ENCODE measurements around the gene LMO1. TPM values are rescaled to one million over a fixed set of nuclear protein-coding genes. Genes with fewer than 3 reads are reported as not detected.

LMO1 gene
- total RNA-seq, 4 donors from 2014 or later: 0.50 TPM; not detected in 3

GRCh38 chr11:8239536-8240228, 24.0 kb downstream of the LMO1 start:
- Histone ChIP-seq H3K4me1 (no peaks in the 10 kb centered on the region), H3K4me3 (no peak overlapping the region), H3K36me3 (no peaks in the 10 kb centered on the region), H3K9me3 (no peaks in the 10 kb centered on the region), H3K27ac (replicated peaks in 1 of 4) (no peak overlapping the region), H3K27me3 (peaks cover 0 to 11% (median 0%) of the 10 kb centered on the region in 4 donors)
- TF ChIP-seq, protein P1, sequence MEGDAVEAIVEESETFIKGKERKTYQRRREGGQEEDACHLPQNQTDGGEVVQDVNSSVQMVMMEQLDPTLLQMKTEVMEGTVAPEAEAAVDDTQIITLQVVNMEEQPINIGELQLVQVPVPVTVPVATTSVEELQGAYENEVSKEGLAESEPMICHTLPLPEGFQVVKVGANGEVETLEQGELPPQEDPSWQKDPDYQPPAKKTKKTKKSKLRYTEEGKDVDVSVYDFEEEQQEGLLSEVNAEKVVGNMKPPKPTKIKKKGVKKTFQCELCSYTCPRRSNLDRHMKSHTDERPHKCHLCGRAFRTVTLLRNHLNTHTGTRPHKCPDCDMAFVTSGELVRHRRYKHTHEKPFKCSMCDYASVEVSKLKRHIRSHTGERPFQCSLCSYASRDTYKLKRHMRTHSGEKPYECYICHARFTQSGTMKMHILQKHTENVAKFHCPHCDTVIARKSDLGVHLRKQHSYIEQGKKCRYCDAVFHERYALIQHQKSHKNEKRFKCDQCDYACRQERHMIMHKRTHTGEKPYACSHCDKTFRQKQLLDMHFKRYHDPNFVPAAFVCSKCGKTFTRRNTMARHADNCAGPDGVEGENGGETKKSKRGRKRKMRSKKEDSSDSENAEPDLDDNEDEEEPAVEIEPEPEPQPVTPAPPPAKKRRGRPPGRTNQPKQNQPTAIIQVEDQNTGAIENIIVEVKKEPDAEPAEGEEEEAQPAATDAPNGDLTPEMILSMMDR (IDR thresholded peaks at IDR 0.05): no peak
- TF ChIP-seq POLR2A (IDR thresholded peaks at IDR 0.05; ENCODE audit: low read depth) (no peak), EP300 (IDR thresholded peaks at IDR 0.05) (no peak), POLR2AphosphoS5 (IDR thresholded peaks at IDR 0.05) (no peak)
- intact Hi-C loops (cut with DNase I): no loop called here
- no peak for DNase-seq (ENCODE audit: extremely low spot score)
- 80% methylated on average over 4 of the region's 6 CpGs for WGBS

GRCh38 chr11:8239040-8239439, 24.6 kb downstream of the LMO1 start:
- TF ChIP-seq POLR2A (IDR thresholded peaks at IDR 0.05; ENCODE audit: low read depth) (no peak), POLR2AphosphoS5 (IDR thresholded peaks at IDR 0.05) (no peak), EP300 (IDR thresholded peaks at IDR 0.05) (no peak)
- TF ChIP-seq, protein P1 (IDR thresholded peaks at IDR 0.05): no peak
- intact Hi-C loops (cut with DNase I): no loop called here
- no peaks in the 10 kb centered on the region for H3K9me3 ChIP-seq
- no peaks in the 10 kb centered on the region for H3K36me3 ChIP-seq
- H3K4me1 ChIP-seq: peaks cover 0 to 6% (median 4%) of the 10 kb centered on the region in 4 donors
- H3K4me3 ChIP-seq: no peak overlapping the region
- H3K27me3 ChIP-seq: peaks cover 0 to 10% (median 0%) of the 10 kb centered on the region in 4 donors
- no peak overlapping the region for H3K27ac ChIP-seq (replicated peaks in 1 of 4)
- no peak for DNase-seq (ENCODE audit: extremely low spot score)
- 70% methylated on average over 2 of the region's 4 CpGs for WGBS

- TF ChIP-seq POLR2AphosphoS5 (IDR thresholded peaks at IDR 0.05) (no peak), EP300 (IDR thresholded peaks at IDR 0.05) (no peak), POLR2A (IDR thresholded peaks at IDR 0.05; ENCODE audit: low read depth) (no peak)
- TF ChIP-seq, protein P1 (IDR thresholded peaks at IDR 0.05): no peak
- no peaks in the 10 kb centered on the region for H3K36me3 ChIP-seq
- peaks cover 0 to 7% (median 0%) of the 10 kb centered on the region in 4 donors for H3K27me3 ChIP-seq
- peaks cover 0 to 15% (median 6%) of the 10 kb centered on the region in 4 donors for H3K4me1 ChIP-seq
- intact Hi-C loops (cut with DNase I): no loop called here
- no peak overlapping the region for H3K27ac ChIP-seq (replicated peaks in 1 of 4)
- no peaks in the 10 kb centered on the region for H3K9me3 ChIP-seq
- 93% methylated on average over 10 of the region's 10 CpGs for WGBS
- DNase-seq (ENCODE audit: extremely low spot score): no peak
- no peak overlapping the region for H3K4me3 ChIP-seq
These were observed 26.2 kb downstream of the LMO1 start for GRCh38 chr11:8237453-8237852.

DNA sequence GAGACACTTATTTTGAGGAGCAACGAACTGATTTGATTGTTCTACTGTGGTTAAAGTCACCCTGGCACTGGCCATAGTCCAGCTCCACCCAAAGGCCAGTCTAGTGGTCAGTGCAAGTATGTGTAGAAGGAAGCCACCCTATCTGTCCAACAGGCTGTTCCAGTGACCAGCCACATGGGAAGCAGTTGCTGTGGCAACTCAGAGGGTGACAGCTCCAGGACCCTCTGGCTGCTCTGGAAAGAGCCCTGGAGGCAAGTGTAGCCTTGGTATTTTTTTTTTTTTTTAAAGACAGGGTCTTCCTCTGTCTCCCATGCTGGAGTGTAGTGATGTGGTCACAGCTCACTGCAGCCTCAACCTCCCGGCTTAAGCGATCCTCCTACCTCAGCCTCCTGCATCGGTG, 27.8 kb downstream of the LMO1 start:
- WGBS: 94% methylated on average over 4 of the region's 4 CpGs
- no peak overlapping the region for H3K27ac ChIP-seq (replicated peaks in 1 of 4)

More for the DNA sequence above, 27.8 kb downstream of the LMO1 start:
- Histone ChIP-seq H3K36me3 (no peaks in the 10 kb centered on the region), H3K4me1 (peaks cover 0 to 15% (median 6%) of the 10 kb centered on the region in 4 donors), H3K27me3 (no peaks in the 10 kb centered on the region), H3K4me3 (no peak overlapping the region), H3K9me3 (no peaks in the 10 kb centered on the region)
- intact Hi-C loops (cut with DNase I): no loop called here
- TF ChIP-seq EP300 (IDR thresholded peaks at IDR 0.05) (no peak), POLR2AphosphoS5 (IDR thresholded peaks at IDR 0.05) (no peak), POLR2A (IDR thresholded peaks at IDR 0.05; ENCODE audit: low read depth) (no peak)
- TF ChIP-seq, protein P1 (IDR thresholded peaks at IDR 0.05): no peak
- DNase-seq (ENCODE audit: extremely low spot score): no peak

Measured in esophagus muscularis mucosa (tissue), 4 donors.